WTC11 (cell line): Measurements from ENCODE around the gene DAB2.

Experiments
- GABPB1 ChIP-seq: sonication (generic); formaldehyde crosslinking; IDR thresholded peaks from 2 replicates; pipeline ENCODE4 v1.8.1; 2023; ENCODE audit warnings: mild to moderate bottlenecking, missing genetic modification reagents
- TEAD4 ChIP-seq: sonication (generic); formaldehyde crosslinking; IDR thresholded peaks from 2 replicates; pipeline ENCODE4 v1.8.0; 2022; ENCODE audit warnings: mild to moderate bottlenecking, missing genetic modification reagents
- ZBTB43 ChIP-seq: sonication (generic); formaldehyde crosslinking; IDR thresholded peaks from 2 replicates; pipeline ENCODE4 v1.8.1; 2023; ENCODE audit warnings: mild to moderate bottlenecking, missing genetic modification reagents
- ZNF232 ChIP-seq: sonication (generic); formaldehyde crosslinking; IDR thresholded peaks from 2 replicates; pipeline ENCODE4 v1.8.0; 2022; ENCODE audit warnings: mild to moderate bottlenecking, missing genetic modification reagents
- TF ChIP-seq, protein P1 (sequence below): fragments of 250-450 bp; sonication (Bioruptor Pico); IDR thresholded peaks from 2 replicates; pipeline ENCODE4 v1.9.0; 2021; ENCODE audit warnings: mild to moderate bottlenecking, borderline replicate concordance
- TF ChIP-seq, protein P2 (sequence below): sonication (generic); formaldehyde crosslinking; IDR thresholded peaks from 2 replicates; pipeline ENCODE4 v1.8.1; 2023; ENCODE audit warnings: mild to moderate bottlenecking, missing genetic modification reagents, moderate library complexity
- TF ChIP-seq, protein P3 (sequence below): sonication (generic); formaldehyde crosslinking; IDR thresholded peaks from 2 replicates; pipeline ENCODE4 v1.8.0; 2022; ENCODE audit warnings: mild to moderate bottlenecking, missing genetic modification reagents
- TF ChIP-seq, protein P4 (sequence below): fragments of 250-450 bp; sonication (Bioruptor Pico); IDR thresholded peaks from 2 replicates; pipeline ENCODE4 v1.9.0; 2021; ENCODE audit warnings: mild to moderate bottlenecking
- TF ChIP-seq, protein P5 (sequence below): fragments of 200-600 bp; IDR thresholded peaks from 2 replicates; pipeline ENCODE4 v1.8.0; 2022; ENCODE audit warnings: antibody characterized with exemption
- TF ChIP-seq, protein P6 (sequence below): sonication (generic); formaldehyde crosslinking; IDR thresholded peaks from 2 replicates; pipeline ENCODE4 v1.8.1; 2022; ENCODE audit warnings: missing genetic modification reagents, borderline replicate concordance

DNA sequence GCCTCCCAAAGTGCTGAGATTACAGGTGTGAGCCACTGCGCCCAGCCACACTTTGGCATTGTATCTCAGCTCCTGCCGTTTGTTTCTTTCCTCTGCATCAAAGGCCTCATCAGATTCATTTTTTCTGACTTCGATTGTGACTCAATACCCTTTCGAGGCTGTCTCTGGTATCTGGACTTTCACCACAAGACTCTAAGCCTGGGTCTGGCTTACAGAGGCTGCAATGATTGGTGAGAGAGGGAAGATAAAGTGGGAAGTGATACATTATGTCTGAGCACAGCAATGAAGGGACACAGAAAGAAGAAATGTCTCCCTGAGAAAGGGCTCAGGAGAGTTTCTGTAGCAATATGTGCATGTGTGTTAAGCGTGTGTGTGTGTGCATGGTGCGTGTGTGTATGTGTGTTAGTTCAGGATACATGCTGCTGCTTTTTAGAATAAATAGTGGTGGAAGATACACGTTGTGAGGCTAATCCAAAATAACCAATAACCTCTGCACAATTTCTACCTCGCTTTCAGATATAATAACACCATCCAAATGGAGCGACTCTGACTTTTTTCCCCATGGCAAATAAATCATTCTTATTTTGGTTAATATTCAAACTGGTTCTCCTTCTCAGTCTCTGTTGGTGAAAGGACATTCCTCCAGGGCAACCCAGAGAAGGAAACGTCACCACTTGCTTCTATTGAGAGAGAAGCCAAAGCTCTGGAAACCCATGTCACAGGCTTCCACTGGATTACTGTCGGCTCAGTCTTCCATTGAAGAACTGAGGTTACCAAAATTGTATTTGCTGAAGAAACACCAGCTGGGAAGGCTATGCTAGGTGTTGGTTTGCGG is 8.1 kb upstream of the DAB2 start:
- TF ChIP-seq, protein P1, sequence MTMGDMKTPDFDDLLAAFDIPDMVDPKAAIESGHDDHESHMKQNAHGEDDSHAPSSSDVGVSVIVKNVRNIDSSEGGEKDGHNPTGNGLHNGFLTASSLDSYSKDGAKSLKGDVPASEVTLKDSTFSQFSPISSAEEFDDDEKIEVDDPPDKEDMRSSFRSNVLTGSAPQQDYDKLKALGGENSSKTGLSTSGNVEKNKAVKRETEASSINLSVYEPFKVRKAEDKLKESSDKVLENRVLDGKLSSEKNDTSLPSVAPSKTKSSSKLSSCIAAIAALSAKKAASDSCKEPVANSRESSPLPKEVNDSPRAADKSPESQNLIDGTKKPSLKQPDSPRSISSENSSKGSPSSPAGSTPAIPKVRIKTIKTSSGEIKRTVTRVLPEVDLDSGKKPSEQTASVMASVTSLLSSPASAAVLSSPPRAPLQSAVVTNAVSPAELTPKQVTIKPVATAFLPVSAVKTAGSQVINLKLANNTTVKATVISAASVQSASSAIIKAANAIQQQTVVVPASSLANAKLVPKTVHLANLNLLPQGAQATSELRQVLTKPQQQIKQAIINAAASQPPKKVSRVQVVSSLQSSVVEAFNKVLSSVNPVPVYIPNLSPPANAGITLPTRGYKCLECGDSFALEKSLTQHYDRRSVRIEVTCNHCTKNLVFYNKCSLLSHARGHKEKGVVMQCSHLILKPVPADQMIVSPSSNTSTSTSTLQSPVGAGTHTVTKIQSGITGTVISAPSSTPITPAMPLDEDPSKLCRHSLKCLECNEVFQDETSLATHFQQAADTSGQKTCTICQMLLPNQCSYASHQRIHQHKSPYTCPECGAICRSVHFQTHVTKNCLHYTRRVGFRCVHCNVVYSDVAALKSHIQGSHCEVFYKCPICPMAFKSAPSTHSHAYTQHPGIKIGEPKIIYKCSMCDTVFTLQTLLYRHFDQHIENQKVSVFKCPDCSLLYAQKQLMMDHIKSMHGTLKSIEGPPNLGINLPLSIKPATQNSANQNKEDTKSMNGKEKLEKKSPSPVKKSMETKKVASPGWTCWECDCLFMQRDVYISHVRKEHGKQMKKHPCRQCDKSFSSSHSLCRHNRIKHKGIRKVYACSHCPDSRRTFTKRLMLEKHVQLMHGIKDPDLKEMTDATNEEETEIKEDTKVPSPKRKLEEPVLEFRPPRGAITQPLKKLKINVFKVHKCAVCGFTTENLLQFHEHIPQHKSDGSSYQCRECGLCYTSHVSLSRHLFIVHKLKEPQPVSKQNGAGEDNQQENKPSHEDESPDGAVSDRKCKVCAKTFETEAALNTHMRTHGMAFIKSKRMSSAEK (CRISPR knock-in tag) = no peak
- TF ChIP-seq, protein P2, sequence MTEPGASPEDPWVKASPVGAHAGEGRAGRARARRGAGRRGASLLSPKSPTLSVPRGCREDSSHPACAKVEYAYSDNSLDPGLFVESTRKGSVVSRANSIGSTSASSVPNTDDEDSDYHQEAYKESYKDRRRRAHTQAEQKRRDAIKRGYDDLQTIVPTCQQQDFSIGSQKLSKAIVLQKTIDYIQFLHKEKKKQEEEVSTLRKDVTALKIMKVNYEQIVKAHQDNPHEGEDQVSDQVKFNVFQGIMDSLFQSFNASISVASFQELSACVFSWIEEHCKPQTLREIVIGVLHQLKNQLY = no peak
- TF ChIP-seq TEAD4 (CRISPR knock-in tag) = no peak
- TF ChIP-seq ZNF232 = no peak
- TF ChIP-seq, protein P3, sequence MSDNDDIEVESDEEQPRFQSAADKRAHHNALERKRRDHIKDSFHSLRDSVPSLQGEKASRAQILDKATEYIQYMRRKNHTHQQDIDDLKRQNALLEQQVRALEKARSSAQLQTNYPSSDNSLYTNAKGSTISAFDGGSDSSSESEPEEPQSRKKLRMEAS (CRISPR knock-in tag) = no peak
- TF ChIP-seq, protein P4, sequence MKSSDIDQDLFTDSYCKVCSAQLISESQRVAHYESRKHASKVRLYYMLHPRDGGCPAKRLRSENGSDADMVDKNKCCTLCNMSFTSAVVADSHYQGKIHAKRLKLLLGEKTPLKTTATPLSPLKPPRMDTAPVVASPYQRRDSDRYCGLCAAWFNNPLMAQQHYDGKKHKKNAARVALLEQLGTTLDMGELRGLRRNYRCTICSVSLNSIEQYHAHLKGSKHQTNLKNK (CRISPR knock-in tag) = no peak
- TF ChIP-seq, protein P5, sequence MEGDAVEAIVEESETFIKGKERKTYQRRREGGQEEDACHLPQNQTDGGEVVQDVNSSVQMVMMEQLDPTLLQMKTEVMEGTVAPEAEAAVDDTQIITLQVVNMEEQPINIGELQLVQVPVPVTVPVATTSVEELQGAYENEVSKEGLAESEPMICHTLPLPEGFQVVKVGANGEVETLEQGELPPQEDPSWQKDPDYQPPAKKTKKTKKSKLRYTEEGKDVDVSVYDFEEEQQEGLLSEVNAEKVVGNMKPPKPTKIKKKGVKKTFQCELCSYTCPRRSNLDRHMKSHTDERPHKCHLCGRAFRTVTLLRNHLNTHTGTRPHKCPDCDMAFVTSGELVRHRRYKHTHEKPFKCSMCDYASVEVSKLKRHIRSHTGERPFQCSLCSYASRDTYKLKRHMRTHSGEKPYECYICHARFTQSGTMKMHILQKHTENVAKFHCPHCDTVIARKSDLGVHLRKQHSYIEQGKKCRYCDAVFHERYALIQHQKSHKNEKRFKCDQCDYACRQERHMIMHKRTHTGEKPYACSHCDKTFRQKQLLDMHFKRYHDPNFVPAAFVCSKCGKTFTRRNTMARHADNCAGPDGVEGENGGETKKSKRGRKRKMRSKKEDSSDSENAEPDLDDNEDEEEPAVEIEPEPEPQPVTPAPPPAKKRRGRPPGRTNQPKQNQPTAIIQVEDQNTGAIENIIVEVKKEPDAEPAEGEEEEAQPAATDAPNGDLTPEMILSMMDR = no peak
- TF ChIP-seq, protein P6, sequence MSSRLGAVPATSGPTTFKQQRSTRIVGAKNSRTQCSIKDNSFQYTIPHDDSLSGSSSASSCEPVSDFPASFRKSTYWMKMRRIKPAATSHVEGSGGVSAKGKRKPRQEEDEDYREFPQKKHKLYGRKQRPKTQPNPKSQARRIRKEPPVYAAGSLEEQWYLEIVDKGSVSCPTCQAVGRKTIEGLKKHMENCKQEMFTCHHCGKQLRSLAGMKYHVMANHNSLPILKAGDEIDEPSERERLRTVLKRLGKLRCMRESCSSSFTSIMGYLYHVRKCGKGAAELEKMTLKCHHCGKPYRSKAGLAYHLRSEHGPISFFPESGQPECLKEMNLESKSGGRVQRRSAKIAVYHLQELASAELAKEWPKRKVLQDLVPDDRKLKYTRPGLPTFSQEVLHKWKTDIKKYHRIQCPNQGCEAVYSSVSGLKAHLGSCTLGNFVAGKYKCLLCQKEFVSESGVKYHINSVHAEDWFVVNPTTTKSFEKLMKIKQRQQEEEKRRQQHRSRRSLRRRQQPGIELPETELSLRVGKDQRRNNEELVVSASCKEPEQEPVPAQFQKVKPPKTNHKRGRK (CRISPR knock-in tag) = no peak
- TF ChIP-seq GABPB1 = no peak
- TF ChIP-seq ZBTB43 (CRISPR knock-in tag) = no peak
